Keratinocyte (primary cell): Measurements from ENCODE around the gene FAM177A1.

Experiments
- CTCF ChIP-seq, 3 experiments: IDR thresholded peaks in 1 of 3; conservative IDR thresholded peaks in 1 of 3; optimal IDR thresholded peaks in 1 of 3; 2 replicates in 2 of 3; 3 replicates in 1 of 3; pipeline versions ENCODE3 to v1.5.1; 2011; ENCODE audit warnings: low read length in 3 of 3, mild to moderate bottlenecking in 3 of 3, moderate library complexity in 2 of 3, control low read depth in 1 of 3, inconsistent platforms in 1 of 3; ENCODE audit not compliant: insufficient read depth in 2 of 3; ENCODE audit errors: extremely low read depth in 1 of 3
- EZH2 ChIP-seq: IDR thresholded peaks from one replicate; pipeline ENCODE4 v1.6.1; 2012; ENCODE audit warnings: inconsistent platforms, mild to moderate bottlenecking, low read length, moderate library complexity

- TF ChIP-seq CTCF (optimal IDR thresholded peaks at IDR 0.05 in 1 of 3, IDR thresholded peaks at IDR 0.05 in 1 of 3, conservative IDR thresholded peaks at IDR 0.05 in 1 of 3; ENCODE audit: extremely low read depth in 1 of 3, insufficient read depth in 2 of 3, low read length in 3 of 3) (no peak), EZH2 (no peak)
These were observed 29.5 kb upstream of the FAM177A1 start for GRCh38 chr14:35016568-35016967.
